Endothelial cell of umbilical vein (primary cell): ENCODE data around the gene VPS8. TPM values are rescaled to one million over a fixed set of nuclear protein-coding genes. Genes with fewer than 3 reads are reported as not detected.

ENCODE experiments used
- BruUV-seq: library from RNA; stranded (reverse); fragments of 400-500 nt; replicated peaks from 2 replicates; lab custom pipeline; 2021; lab: Mats Ljungman, UMichigan
- CTCF ChIA-PET: fragments of 300-600, 350-600 bp; sonication (Branson Sonifier 250); formaldehyde crosslinking; loops from one replicate; lab custom pipeline; 2021; ENCODE audit warnings: antibody characterized with exemption, inconsistent platforms; lab: Charles Lee
- POLR2A ChIA-PET: fragments of 300-600, 350-600 bp; sonication (Branson Sonifier 250); formaldehyde crosslinking; loops from one replicate; lab custom pipeline; 2021; ENCODE audit warnings: antibody characterized with exemption, inconsistent platforms; lab: Charles Lee
- DNase-seq: peaks from one replicate; pipeline ENCODE4 v3.0.0-alpha.2; 2011; ENCODE audit warnings: low read depth, low spot score
- FAIRE-seq: peaks from 2 replicates; lab custom pipeline; 2011; peaks lifted over from hg19 to GRCh38; lab: Jason Lieb, UNC
- H2AFZ ChIP-seq: 2 replicates; pipeline ENCODE4 v1.6.0; 2012; ENCODE audit warnings: low read depth, low read length, control low read depth, inconsistent platforms
- H3K27ac ChIP-seq: 2 replicates; pipeline ENCODE4 v1.5.1; 2011; ENCODE audit warnings: low read depth, mild to moderate bottlenecking, control low read depth, low read length, moderate library complexity; ENCODE audit not compliant: insufficient read depth
- H3K27me3 ChIP-seq, 2 experiments: 2 replicates each; pipeline versions ENCODE4 v1.6.0 to v1.6.1; 2011; ENCODE audit warnings: low read length in 2 of 2, mixed read lengths in 1 of 2; ENCODE audit not compliant: control insufficient read depth in 2 of 2, insufficient read depth in 2 of 2
- H3K36me3 ChIP-seq, 2 experiments: 2 replicates in 1 of 2; 3 replicates in 1 of 2; pipeline ENCODE4 v1.5.1; 2011; ENCODE audit warnings: low read length in 2 of 2, mild to moderate bottlenecking in 1 of 2, moderate library complexity in 1 of 2; ENCODE audit not compliant: control insufficient read depth in 2 of 2, insufficient read depth in 2 of 2; ENCODE audit errors: extremely low read depth in 1 of 2
- H3K4me1 ChIP-seq: 3 replicates; pipeline ENCODE4 v1.5.1; 2011; ENCODE audit warnings: mild to moderate bottlenecking, low read length; ENCODE audit not compliant: control insufficient read depth, insufficient read depth; ENCODE audit errors: extremely low read depth
- H3K4me2 ChIP-seq: 2 replicates; pipeline ENCODE4 v1.6.1; 2011; ENCODE audit warnings: low read length, control low read depth, mixed read lengths; ENCODE audit not compliant: insufficient read depth
- H3K4me3 ChIP-seq, 3 experiments: fragments of 200-600 bp in 1 of 3; sonication (generic), shearing (Covaris generic) in 1 of 3; replicated peaks in 1 of 3; 2 replicates each; pipeline ENCODE4 v1.5.1; 2011 to 2016; ENCODE audit warnings: control low read depth in 3 of 3, low read length in 3 of 3, mild to moderate bottlenecking in 2 of 3, inconsistent platforms in 1 of 3, low read depth in 1 of 3, moderate library complexity in 1 of 3; ENCODE audit not compliant: insufficient read depth in 1 of 3
- H3K79me2 ChIP-seq: 2 replicates; pipeline ENCODE4 v1.6.0; 2012; ENCODE audit warnings: low read length, inconsistent platforms; ENCODE audit not compliant: control insufficient read depth, insufficient read depth
- H3K9ac ChIP-seq: replicated peaks from 2 replicates; pipeline ENCODE3; 2011; ENCODE audit warnings: low read length, control low read depth; ENCODE audit not compliant: insufficient read depth; ENCODE audit errors: extremely low read depth
- H3K9me1 ChIP-seq: replicated peaks from 3 replicates; pipeline ENCODE4 v1.6.0; 2011; ENCODE audit warnings: mild to moderate bottlenecking, low read length; ENCODE audit not compliant: control insufficient read depth, insufficient read depth; ENCODE audit errors: extremely low read depth
- H3K9me3 ChIP-seq: replicated peaks from 2 replicates; pipeline ENCODE4 v1.5.1; 2012; ENCODE audit warnings: low read length, inconsistent platforms; ENCODE audit not compliant: control insufficient read depth, insufficient read depth
- H4K20me1 ChIP-seq: replicated peaks from 2 replicates; pipeline ENCODE3; 2011; ENCODE audit warnings: mild to moderate bottlenecking, low read length; ENCODE audit not compliant: control insufficient read depth, insufficient read depth; ENCODE audit errors: extremely low read depth
- EZH2 ChIP-seq: IDR thresholded peaks from 2 replicates; pipeline ENCODE4 v1.6.1; 2012; ENCODE audit warnings: borderline replicate concordance, low read depth, mild to moderate bottlenecking, moderate library complexity, low read length, inconsistent platforms; ENCODE audit not compliant: severe bottlenecking
- FOS ChIP-seq: IDR thresholded peaks from 2 replicates; pipeline ENCODE4 v1.6.1; 2011; ENCODE audit warnings: mild to moderate bottlenecking, low read length, moderate library complexity, borderline replicate concordance; ENCODE audit not compliant: insufficient read depth
- GATA2 ChIP-seq: IDR thresholded peaks from 2 replicates; pipeline ENCODE4 v1.7.0; 2011; ENCODE audit warnings: low read depth, mild to moderate bottlenecking, moderate library complexity, mixed read lengths, low read length; ENCODE audit not compliant: insufficient read length, insufficient read depth
- JUN ChIP-seq: IDR thresholded peaks from 2 replicates; pipeline ENCODE4 v1.6.1; 2011; ENCODE audit warnings: borderline replicate concordance, low read depth; ENCODE audit not compliant: insufficient read length, insufficient read depth
- MYC ChIP-seq: IDR thresholded peaks from one replicate; pipeline ENCODE4 v1.6.1; 2011; ENCODE audit warnings: mild to moderate bottlenecking, low read depth, low read length
- POLR2A ChIP-seq: IDR thresholded peaks from 2 replicates; pipeline ENCODE4 v1.6.1; 2012; ENCODE audit warnings: low read depth, mild to moderate bottlenecking, control low read depth, low read length
- POLR2AphosphoS5 ChIP-seq: IDR thresholded peaks from 2 replicates; pipeline ENCODE4 v1.6.1; 2012; ENCODE audit warnings: low read depth, mild to moderate bottlenecking, control low read depth, low read length, moderate library complexity; ENCODE audit not compliant: insufficient read depth
- dilution Hi-C: fragments of 300-500 bp; cut with MboI; formaldehyde crosslinking; loops from one replicate; pipeline ENCODE4 v1.15.0; 2019; ENCODE audit warnings: low sequenced_read_pairs; ENCODE audit not compliant: extremely low pct_ligation_motif_present
- intact Hi-C: fragments of 100-400 bp; cut with micrococcal nuclease; formaldehyde crosslinking; loops from one replicate; pipeline ENCODE4 v1.10.0; 2022
- polyA plus RNA-seq, 4 experiments: library from polyadenylated mRNA; depleted of rRNA in 3 of 4; stranded (reverse) in 3 of 4; unstranded in 1 of 4; fragments of >200 nt; gene quantifications; 2 replicates each; pipeline versions ENCODE4 v1.2.1 to v1.2.3, GENCODE V29; 2011 to 2012; ENCODE audit warnings: missing spikeins in 1 of 4
- total RNA-seq: library from RNA; stranded (reverse); gene quantifications from 2 replicates; pipeline ENCODE4 v1.2.3, GENCODE V29; 2021
- TF ChIP-seq, protein P1 (sequence below), 2 donors: IDR thresholded peaks; 1 replicate in 1 of 2; 2 replicates in 1 of 2; pipeline ENCODE4 v1.5.1; 2011; ENCODE audit warnings: low read length in 2 of 2, mild to moderate bottlenecking in 2 of 2, moderate library complexity in 2 of 2, control low read depth in 1 of 2, inconsistent platforms in 1 of 2, low read depth in 1 of 2; ENCODE audit not compliant: insufficient read depth in 1 of 2; ENCODE audit errors: extremely low read depth in 1 of 2
- TF ChIP-seq, protein P2 (sequence below): IDR thresholded peaks from 2 replicates; pipeline ENCODE4 v1.6.1; 2011; ENCODE audit not compliant: insufficient read depth, insufficient read length

Gene VPS8
- total and polyA plus RNA-seq, 2 donors (not counting 3 experiments of a cell fraction or from before 2014, with no cell fraction given) = 13.7 to 51.6 TPM

DNA sequence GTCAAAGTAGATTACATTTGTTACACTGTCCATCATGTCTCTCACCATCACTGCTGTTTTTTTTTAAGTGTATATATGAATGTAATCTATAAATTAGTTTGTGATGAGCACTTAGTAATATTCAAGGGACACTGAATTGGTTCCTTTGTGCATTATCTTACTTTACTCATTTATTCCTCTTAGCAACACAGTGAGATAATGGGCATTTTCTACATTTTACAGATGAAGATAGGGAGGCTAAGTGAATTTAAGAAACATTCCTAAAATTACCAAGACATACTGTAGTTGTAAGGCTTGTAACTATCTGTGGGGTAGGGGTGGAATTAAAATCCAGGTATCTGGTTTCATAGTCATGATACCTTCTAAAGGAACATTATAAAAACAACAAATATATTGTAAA lies 33.9 kb downstream of the VPS8 start:
- POLR2A ChIA-PET = no interaction called here
- no peak for DNase-seq
- Histone ChIP-seq H3K4me2 (no peak overlapping the region), H3K4me1 (peaks cover 6% of the 10 kb centered on the region), H3K9me1 (no peaks in the 10 kb centered on the region), H3K79me2 (no peaks in the 10 kb centered on the region), H2AFZ (no peak overlapping the region), H3K36me3 (no peaks in the 10 kb centered on the region), H3K9ac (no peak overlapping the region), H3K27ac (no peak overlapping the region), H4K20me1 (no peaks in the 10 kb centered on the region), H3K9me3 (no peaks in the 10 kb centered on the region), H3K4me3 (no peak overlapping the region), H3K27me3 (no peaks in the 10 kb centered on the region)
- TF ChIP-seq POLR2AphosphoS5 (no peak), FOS (no peak), MYC (no peak), POLR2A (no peak), GATA2 (no peak), EZH2 (no peak), JUN (no peak)
- TF ChIP-seq, protein P1, sequence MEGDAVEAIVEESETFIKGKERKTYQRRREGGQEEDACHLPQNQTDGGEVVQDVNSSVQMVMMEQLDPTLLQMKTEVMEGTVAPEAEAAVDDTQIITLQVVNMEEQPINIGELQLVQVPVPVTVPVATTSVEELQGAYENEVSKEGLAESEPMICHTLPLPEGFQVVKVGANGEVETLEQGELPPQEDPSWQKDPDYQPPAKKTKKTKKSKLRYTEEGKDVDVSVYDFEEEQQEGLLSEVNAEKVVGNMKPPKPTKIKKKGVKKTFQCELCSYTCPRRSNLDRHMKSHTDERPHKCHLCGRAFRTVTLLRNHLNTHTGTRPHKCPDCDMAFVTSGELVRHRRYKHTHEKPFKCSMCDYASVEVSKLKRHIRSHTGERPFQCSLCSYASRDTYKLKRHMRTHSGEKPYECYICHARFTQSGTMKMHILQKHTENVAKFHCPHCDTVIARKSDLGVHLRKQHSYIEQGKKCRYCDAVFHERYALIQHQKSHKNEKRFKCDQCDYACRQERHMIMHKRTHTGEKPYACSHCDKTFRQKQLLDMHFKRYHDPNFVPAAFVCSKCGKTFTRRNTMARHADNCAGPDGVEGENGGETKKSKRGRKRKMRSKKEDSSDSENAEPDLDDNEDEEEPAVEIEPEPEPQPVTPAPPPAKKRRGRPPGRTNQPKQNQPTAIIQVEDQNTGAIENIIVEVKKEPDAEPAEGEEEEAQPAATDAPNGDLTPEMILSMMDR (IDR thresholded peaks at IDR 0.05; ENCODE audit: extremely low read depth in 1 of 2, insufficient read depth in 1 of 2, low read depth in 1 of 2, low read length in 2 of 2) = no peak
- TF ChIP-seq, protein P2, sequence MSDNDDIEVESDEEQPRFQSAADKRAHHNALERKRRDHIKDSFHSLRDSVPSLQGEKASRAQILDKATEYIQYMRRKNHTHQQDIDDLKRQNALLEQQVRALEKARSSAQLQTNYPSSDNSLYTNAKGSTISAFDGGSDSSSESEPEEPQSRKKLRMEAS = no peak
- dilution Hi-C loops = no loop called here
- no TSS peak for BruUV-seq
- intact Hi-C loops = no loop called here
- CTCF ChIA-PET = no interaction called here
- FAIRE-seq = no peak
